HG03565 (cell line): ENCODE measurements around the gene SRSF7.
"Not testable (repeated sequence)": the region's sequence is repeated elsewhere in the genome, so short reads cannot be mapped to it uniquely, and the experiment has no call there.

Experiments used
- ATAC-seq: cut with Tn5 transposase; IDR thresholded peaks from one replicate; pipeline ENCODE4 v1.9.1; 2021; ENCODE audit warnings: mild to moderate bottlenecking, moderate library complexity; ENCODE audit not compliant: unreplicated experiment

SRSF7 gene

DNA sequence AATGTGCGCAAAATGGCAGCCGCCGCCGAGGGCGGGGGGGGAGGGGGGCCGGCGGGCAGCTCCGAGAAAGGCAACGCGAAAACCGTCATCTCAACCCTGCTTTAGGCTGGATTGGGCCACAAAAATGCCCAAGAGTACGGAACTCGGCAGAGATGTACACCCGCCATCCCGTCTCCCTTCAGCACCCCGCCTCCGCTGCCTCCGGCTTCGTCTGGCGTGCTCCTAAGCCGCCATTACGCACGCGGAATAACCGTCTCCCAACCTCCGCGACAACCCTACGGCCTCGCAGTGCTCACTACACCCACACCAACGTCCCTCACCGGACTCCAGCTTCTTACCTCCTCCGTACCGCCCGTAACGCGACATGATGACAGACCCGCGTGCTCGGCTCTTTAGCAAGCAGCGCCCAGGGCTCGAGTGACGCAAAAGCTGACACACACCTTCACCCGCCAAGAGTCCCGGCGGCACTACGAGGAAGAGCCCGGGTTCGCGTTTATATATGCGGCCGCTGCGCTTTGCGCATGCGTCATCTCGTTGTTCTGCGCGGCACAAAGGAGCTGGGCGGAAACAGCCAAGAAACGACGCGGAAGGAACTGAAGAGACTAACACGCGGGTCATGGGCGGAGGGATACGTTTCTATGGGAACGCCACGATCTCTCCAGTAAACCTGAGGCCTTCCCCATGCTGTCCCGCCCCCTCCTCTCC lies at the start of gene SRSF7:
Gene SRSF7 (minus strand): TSS at position 471 of the 705 bp plus-strand sequence. CDS start 105 bp downstream, at position 366.
- ATAC-seq, result peak; percentile 76

DNA sequence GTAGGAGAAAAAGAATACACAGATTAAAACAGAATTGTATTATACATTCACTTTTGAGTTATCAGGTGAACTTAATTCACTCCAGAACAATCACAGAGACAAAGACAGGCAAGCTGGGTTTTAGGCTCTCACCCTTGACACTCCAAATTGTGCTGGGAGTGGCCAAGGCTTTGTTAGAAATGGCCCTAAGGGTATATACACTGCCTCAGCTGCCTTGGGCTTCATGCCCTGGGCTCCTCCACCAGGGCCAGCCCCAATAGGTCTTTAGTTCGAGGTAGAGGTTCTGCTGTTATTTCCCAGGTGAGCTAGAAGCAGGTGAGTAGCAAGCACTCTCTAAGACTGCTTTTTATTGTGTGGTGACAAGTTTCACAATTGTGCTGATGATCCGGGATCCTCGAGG lies 46.8 kb upstream of the SRSF7 start:
- no peak for ATAC-seq

DNA sequence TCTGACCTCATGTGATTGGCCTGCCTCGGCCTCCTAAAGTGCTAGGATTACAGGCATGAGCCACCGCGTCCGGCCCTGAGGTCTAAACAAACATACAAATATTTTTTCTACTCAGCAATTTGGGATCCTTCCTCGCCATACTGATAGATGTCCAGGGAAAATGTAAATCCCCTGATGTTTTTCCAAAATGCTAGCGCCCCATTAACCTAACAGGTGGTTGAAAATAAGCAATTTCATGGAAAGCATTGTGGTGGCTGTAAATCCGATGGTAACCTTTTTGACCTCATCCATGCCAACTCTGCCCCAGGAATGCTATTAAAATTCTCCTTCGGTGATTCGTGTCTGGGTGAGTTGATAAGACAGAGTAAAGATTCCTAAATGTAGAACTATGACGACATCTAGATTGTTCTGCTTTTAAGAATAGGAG lies 46.1 kb upstream of the SRSF7 start:
- no peak for ATAC-seq

DNA sequence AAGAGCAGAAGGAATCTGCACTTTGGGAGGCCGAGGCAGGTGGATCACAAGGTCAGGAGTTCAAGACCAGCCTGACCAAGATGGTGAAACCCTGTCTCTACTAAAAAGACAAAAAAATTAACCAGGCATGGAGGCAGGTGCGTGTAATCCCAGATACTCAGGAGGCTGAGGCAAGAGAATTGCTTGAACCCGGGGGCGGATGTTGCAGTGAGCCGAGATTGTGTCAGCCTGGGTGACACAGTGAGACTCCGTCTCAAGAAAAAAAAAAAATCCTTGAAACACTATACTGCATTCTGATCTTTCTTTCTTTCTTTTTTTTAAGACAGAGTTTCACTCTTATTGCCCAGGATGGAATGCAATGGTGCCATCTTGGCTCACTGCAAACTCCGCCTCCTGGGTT lies 43.9 kb upstream of the SRSF7 start:
- ATAC-seq, result not testable (repeated sequence)

DNA sequence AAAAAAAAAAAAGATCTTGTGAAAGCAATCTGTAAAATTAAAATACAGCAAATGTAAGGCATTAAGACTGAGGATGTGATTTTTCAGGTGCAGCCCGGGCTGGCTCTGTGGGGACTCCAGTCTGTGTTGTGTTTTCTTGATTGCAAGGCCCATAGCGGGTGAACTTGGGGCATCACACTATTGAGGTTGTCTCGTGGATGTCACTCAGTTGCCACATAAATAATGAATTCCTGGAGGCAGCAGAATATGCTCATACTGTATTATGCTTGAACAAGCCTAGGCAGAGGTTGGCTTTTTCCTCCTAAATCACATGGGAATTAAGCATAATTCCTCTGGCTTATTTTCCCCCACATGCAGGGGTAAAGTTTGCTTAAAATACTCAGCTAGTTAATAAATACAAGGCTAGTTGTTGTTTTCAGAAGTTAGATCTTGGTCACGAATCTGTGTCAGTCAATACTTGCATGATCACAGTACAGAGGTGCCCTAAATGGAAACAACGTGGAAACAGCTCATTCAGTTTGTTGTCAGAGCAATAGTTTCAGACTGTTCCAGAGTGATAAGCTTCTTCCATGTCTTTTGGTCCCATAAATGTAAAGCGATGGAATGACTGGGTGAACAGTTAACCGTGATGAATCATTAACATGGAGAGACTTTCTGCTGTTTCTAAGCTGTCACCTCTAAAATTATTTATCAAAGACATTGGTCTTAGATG lies 43.2 kb upstream of the SRSF7 start:
- no peak for ATAC-seq

DNA sequence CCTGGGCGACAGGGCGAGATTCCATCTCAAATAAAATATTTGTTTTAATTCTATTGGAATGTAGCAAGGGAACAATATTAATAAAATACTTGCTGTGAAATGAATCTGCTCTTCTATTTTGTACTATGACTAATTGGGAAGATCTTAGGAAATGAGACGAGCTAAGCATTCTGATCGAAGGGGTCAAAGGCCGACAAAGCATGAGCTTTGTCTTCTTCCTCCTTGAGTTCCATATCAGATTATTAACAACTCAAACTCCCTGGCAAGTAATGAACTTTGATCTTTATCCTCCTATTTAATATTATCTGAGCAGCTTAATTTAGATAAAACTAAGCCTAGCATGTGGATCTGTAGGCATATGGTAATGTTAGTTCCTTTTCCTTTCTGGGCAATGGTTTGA lies 42.4 kb upstream of the SRSF7 start:
- no peak for ATAC-seq

DNA sequence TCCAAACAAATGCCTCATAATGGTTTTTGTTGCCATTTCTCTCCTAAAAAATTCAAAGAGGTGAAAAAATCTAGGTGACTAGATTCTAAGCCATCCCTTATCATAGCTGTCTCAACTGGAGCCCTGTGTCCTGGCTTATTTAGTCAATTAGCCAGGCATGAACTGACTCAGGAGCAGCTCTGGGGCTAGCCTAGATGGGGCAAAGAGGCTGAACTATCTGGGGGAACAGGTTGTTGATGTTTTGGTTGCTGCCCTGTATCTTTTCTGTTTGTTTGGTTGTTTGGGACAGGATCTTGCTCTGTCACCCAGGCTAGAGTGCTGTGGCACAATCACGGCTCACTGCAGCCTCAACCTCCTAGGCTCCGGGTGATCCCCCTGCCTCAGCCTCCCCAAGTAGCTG lies 41.6 kb upstream of the SRSF7 start:
- ATAC-seq, result no peak

DNA sequence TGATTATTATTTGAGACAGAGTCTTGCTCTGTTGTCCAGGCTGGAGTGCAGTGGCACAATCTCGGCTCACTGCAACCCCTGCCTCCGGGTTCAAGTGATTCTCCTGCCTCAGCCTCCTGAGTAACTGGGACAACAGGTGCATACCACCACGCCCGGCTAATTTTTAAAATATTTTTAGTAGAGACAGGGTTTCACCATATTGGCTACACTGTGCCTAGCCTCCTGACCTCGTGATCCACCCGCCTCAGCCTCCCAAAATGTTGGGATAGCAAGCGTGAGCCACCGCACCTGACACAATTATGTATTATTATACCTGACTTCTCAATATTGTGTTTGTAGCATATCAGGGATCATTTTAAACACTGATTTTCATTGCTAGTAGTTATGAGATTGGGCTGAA lies 41.2 kb upstream of the SRSF7 start:
- ATAC-seq, result not testable (repeated sequence)

DNA sequence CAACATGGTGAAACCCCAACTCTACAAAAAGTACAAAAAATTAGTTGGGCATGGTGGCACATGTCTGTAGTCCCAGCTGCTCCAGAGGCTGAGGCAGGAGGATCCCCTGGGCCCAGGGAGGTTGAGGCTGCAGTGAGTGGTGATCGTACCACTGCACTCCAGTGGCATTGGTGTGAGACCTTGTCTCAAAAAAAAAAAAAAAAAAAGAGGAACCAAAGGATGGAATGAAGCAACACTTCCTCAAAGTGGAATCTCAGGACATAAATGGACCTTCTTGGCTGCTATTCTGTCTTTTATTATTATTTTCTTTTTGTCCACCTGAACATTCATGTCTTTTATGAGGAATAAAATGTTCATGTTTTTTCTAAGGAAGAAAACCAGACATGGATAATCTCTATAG lies 40.6 kb upstream of the SRSF7 start:
- no peak for ATAC-seq

DNA sequence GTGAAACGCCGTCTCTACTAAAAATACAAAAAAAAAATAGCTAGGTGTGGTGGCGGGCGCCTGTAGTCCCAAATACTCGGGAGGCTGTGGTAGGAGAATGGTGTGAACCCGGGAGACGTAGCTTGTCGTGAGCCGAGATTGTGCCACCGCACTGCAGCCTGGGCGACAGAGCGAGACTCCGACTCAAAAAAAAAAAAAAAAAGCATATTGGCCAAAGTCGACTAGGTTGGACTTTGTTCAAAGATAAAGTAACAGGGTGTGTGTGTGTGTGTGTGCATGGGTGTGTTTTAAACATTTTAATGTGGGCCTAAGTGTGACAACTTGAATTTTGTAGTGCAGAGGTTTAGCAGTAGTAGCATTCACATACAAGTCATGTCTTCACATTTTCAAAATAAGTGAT lies 38.5 kb upstream of the SRSF7 start:
- no peak for ATAC-seq

DNA sequence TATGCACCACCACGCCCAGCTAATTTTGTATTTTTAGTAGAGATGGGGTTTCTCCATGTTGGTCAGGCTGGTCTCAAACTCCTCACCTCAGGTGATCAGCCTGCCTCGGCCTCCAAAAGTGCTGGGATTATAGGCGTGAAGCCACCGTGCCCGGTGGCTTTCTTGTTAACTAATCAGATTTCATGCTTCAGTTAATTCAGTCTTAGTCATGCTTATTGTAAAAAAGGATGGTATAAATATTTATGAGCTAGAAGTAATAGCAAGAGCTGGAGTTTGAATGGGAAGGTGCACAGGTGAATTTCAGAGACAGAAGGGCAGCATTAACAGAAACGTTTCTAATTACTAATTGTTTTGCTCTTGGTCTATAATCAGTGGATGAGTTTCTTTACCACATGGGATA lies 37.1 kb upstream of the SRSF7 start:
- no peak for ATAC-seq

DNA sequence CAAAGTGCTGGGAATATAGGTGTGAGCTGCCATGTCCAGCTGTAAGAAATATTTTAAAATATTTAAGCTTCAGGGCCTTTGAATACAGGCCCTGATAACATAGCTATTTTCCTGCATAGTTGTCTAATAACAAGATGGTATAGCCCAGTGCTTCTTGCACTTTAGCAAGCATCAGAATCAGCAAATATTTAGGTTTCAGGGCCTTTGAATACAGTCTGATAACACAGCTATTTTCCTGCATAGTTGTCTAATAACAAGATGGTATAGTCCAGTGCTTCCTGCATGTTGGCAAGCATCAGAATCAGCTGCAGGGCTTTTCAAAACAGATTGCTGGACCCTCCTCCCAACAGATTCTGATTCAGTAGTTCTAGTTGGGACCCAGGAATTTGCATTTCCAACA lies 32.4 kb upstream of the SRSF7 start:
- ATAC-seq, result no peak

DNA sequence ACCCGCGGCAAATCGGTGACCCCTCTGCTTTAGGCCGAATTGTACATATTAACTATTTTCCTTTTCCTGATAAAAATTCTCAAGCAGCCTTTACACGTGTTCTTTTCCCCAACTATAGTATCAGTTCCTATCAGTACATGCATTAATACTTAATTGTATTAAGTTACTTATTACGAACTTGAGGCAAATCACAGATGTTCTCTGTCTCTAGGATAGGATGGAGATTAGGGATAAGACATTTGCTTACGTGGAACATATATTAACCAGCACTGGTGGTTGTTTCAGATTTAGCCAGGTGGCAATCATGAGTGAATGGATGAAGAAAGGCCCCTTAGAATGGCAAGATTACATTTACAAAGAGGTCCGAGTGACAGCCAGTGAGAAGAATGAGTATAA lies 27.5 kb upstream of the SRSF7 start:
- ATAC-seq, result no peak

DNA sequence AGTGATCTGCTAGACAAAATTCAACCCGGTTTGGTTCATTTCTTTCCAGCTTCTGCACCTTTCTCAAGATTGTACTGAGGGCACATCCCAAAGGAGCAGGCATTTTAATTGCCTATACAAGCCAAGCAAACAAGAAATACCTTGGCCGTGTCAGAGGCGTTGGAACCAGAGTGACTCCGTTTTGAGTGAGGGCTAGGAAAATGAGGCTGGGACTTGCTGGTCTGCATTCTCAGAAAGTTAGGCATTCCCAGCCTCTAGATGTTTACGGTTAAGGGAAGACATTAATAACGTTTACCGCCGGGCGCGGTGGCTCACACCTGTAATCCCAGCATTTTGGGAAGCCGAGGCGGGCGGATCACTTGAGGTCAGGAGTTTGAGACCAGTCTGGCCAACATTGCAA lies 25.4 kb upstream of the SRSF7 start:
- ATAC-seq, result no peak

DNA sequence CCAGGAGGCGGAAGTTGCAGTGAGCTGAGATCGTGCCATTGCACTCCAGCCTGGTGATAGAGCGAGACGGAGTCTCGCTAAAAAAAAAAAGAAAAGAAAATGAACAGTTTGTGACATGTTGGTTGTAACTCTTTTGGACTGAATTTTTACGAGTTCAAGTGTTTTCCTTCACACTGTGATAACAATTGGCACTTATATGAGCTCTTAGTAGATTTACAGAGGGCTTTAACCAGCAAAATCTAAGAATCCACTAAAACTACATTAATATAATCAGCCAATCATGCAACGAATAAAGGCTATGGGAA lies 24.7 kb upstream of the SRSF7 start:
- ATAC-seq, result no peak

DNA sequence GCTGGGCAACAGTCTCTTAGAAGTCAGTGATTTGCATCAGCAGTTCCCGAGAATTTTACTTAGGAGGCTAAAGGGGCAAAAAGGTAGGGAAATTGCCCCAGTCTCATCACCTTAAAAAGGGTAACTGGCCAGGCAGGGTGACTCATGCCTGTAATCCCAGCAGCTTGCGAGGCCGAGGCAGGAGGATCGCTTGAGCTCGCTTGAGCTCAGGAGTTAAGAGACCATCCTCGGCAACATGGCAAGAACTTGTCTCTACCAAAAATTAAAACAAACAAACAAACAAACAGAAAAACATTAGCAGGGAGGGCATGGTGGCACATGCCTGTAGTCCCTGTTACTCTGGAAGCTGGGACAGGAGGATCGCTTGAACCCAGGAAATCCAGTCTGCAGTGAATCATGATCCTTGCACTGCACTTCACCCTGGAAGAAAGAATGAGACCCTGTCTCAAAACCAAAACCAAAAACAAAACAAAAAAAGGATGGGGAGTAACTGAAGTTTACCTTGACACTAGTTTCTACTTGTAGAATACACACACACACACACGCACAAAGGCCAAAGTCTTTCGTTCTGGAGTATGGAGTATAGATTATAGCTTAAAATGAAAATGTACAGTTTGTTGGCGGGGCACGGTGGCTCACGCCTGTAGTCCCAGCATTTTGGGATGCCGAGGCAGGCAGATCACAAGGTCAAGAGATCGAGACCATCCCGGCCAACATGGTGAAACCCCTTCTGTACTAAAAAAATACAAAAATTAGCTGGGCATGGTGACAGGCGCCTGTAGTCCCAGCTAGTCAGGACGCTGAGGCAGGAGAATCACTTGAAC lies 24.1 kb upstream of the SRSF7 start:
- ATAC-seq, result no peak

DNA sequence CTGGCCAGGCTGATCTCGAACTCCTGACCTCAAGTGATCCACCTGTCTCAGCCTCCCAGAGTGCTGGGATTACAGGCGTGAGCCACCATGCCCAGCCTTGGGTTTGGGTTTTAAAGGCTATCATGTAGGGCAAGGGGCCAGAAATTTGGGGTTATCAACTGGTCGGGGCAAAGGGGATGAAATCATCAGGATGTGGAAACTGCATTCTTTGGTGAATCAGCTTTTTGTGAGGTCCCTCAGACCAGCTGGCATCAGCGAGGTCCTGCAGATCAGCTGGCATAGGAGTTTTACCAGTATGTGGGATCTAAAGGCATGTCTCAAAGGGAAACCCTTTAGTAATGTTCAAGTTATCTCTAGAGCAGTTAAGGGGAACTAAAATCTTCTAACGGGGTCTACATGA lies 20.5 kb upstream of the SRSF7 start:
- no peak for ATAC-seq

DNA sequence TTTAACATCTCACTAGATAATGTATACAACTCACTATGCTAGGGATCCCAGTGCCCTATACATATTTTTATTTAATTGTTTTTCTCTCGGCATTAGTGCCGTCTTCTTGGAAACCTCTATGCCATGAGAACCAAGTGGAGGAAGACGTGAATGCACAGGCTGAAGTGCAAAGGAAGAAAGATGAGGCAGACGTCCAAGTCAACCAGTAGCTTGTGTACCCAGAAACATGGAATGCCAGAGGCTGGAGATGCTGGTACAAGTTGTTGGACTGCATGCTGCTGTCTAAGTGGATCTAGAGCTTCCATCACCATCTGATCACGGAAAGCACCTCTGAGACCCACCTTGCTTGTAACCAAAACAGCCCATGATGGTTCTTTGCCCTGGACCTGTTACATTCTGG lies 14.4 kb upstream of the SRSF7 start:
- ATAC-seq, result no peak

DNA sequence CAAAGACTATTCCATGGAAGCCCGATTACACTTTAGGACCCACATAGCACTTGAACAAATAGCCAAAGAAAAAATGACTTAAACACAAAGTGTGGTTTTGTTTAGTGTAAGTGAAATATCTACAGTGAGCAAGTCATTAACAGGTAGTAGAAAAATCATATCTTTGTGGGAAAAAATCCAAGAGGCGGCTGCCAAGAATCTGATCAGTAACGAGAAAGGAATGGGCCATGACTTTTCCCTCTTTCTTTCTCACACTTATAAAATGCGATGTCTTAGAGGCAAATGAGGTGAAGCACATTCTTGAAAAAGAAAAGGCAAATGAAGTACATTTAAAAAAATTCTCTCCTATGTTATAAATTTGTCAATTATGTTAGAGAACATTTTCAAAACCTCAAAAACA lies 14.0 kb upstream of the SRSF7 start:
- no peak for ATAC-seq

DNA sequence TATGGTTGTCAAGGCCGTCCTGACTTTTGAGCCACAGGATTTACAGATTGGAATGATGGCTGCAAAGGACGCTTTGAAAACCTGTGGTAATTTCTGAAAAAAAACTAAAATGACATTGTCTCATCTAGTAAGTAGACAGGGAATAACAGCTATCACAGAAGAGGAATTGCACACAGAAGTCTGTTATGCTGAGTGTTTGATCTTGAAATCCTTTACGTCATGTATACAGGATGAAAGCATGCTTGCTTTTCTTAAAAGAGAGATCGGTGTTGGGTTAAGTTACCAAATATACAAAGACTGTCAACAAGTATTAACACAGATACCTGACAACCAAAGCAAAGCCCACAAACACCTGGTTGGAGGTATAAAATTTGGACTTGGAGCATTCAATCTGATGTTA lies 12.6 kb upstream of the SRSF7 start:
- no peak for ATAC-seq

DNA sequence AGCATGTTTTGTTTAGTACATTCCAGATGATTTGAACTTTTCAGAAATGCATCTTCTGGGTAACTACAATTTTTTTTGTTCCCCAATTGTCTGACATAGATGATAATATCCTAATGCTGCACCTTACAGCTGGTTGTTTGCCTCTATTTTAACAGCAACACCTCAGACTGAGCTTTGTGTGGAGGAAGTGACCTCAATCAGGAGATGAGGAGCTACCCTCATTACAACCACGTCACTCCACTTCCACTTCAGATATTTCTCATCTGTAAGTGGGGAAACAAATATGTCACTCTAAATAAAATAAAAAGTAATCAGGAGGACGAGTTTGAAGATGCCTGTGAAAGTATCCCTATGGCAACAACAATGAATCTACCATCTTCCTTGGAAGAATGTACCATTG lies 12.1 kb upstream of the SRSF7 start:
- no peak for ATAC-seq

DNA sequence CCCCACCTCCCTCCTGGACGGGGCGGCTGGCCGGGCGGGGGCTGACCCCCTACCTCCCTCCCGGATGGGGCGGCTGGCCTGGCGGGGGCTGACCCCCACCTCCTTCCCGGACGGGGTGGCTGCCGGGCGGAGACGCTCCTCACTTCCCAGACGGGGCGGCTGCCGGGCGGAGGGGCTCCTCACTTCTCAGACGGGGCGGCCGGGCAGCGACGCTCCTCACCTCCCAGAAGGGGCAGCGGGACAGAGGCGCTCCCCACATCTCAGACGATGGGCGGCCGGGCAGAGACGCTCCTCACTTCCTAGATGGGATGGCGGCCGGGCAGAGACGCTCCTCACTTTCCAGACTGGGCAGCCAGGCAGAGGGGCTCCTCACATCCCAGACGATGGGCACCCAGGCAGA lies 4.7 kb upstream of the SRSF7 start:
- not testable (repeated sequence) for ATAC-seq
